Endothelial cell (in vitro differentiated cells): ENCODE results near the gene GNAS. TPM values are rescaled to one million over a fixed set of nuclear protein-coding genes. Genes with fewer than 3 reads are reported as not detected.

Experiments
- DNase-seq: peaks from one replicate; pipeline ENCODE4 v3.0.0; 2021; ENCODE audit warnings: low spot score
- H3K27ac Mint-ChIP-seq: one replicate; pipeline ENCODE4 v1.8.0; 2021; ENCODE audit warnings: mixed read lengths, inconsistent platforms; ENCODE audit not compliant: unreplicated experiment
- H3K27me3 Mint-ChIP-seq: one replicate; pipeline ENCODE4 v1.8.0; 2021; ENCODE audit warnings: mild to moderate bottlenecking, moderate library complexity, mixed read lengths, inconsistent platforms; ENCODE audit not compliant: unreplicated experiment
- H3K36me3 Mint-ChIP-seq: one replicate; pipeline ENCODE4 v1.8.0; 2021; ENCODE audit warnings: mild to moderate bottlenecking, low read depth, mixed read lengths, inconsistent platforms; ENCODE audit not compliant: unreplicated experiment
- H3K4me1 Mint-ChIP-seq: one replicate; pipeline ENCODE4 v1.8.0; 2021; ENCODE audit warnings: mild to moderate bottlenecking, mixed read lengths, inconsistent platforms; ENCODE audit not compliant: unreplicated experiment
- H3K4me3 Mint-ChIP-seq: one replicate; pipeline ENCODE4 v1.8.0; 2021; ENCODE audit warnings: mild to moderate bottlenecking, mixed read lengths, inconsistent platforms; ENCODE audit not compliant: unreplicated experiment
- H3K9me3 Mint-ChIP-seq: one replicate; pipeline ENCODE4 v1.8.0; 2021; ENCODE audit warnings: mixed read lengths, inconsistent platforms; ENCODE audit not compliant: unreplicated experiment
- CTCF ChIP-seq: fragments of 200-600 bp; sonication (generic); IDR thresholded peaks from one replicate; pipeline ENCODE4 v1.5.0; 2021; ENCODE audit warnings: antibody characterized with exemption; ENCODE audit not compliant: unreplicated experiment
- total RNA-seq: library from RNA; stranded (reverse); fragmentation: NEBNext Ultra II Directional; extraction: Animal tissue kit (Norgen Biotek cat#: 25700); gene quantifications from one replicate; pipeline ENCODE4 v1.2.1, GENCODE V29; 2021; ENCODE audit not compliant: unreplicated experiment

Gene GNAS
- total RNA-seq, 1 donor from 2014 or later = 1,989 TPM

GRCh38 chr20:58889798-58890517 is 37.4 kb downstream of the GNAS start:
- H3K4me1 Mint-ChIP-seq = peaks cover 34% of the 10 kb centered on the region
- TF ChIP-seq CTCF = no peak
- H3K27me3 Mint-ChIP-seq = peaks cover 18% of the 10 kb centered on the region
- no peaks in the 10 kb centered on the region for H3K9me3 Mint-ChIP-seq
- no peak for DNase-seq
- H3K27ac Mint-ChIP-seq = peak overlapping the region; percentile 93
- peak overlapping the region; percentile 91 for H3K4me3 Mint-ChIP-seq
- H3K36me3 Mint-ChIP-seq = peaks cover 18% of the 10 kb centered on the region

- Mint-ChIP-seq H3K27ac (peak overlapping the region; percentile 95), H3K4me3 (peak overlapping the region; percentile 92), H3K9me3 (no peaks in the 10 kb centered on the region), H3K27me3 (peaks cover 18% of the 10 kb centered on the region), H3K36me3 (peaks cover 22% of the 10 kb centered on the region), H3K4me1 (peaks cover 41% of the 10 kb centered on the region)
- TF ChIP-seq CTCF = no peak
- peak; percentile 86 for DNase-seq
Measured at GRCh38 chr20:58890518-58891085, 38.1 kb downstream of the GNAS start.

- no peak for TF ChIP-seq CTCF
- Mint-ChIP-seq H3K4me3 (peak overlapping the region; percentile 79), H3K4me1 (peaks cover 47% of the 10 kb centered on the region), H3K27me3 (peaks cover 19% of the 10 kb centered on the region), H3K36me3 (peaks cover 24% of the 10 kb centered on the region), H3K9me3 (no peaks in the 10 kb centered on the region), H3K27ac (no peak overlapping the region)
- DNase-seq = peak; percentile 72
Measured at GRCh38 chr20:58891086-58891717, 38.7 kb downstream of the GNAS start.

- H3K4me3 Mint-ChIP-seq = peak overlapping the region; percentile 99
- peak overlapping the region; percentile 99 for H3K27ac Mint-ChIP-seq
- peaks cover 26% of the 10 kb centered on the region for H3K36me3 Mint-ChIP-seq
- no peak for TF ChIP-seq CTCF
- peaks cover 52% of the 10 kb centered on the region for H3K4me1 Mint-ChIP-seq
- no peaks in the 10 kb centered on the region for H3K9me3 Mint-ChIP-seq
- H3K27me3 Mint-ChIP-seq = peaks cover 20% of the 10 kb centered on the region
- DNase-seq = no peak
Measured at GRCh38 chr20:58891718-58892140, 39.2 kb downstream of the GNAS start.
